IMR-90 (cell line): Measurements from ENCODE around the gene SVIL.

Experiments
- BHLHE40 ChIP-seq: fragments of 150-350 bp; IDR thresholded peaks from 2 replicates; pipeline ENCODE4 v1.6.1; 2016; ENCODE audit warnings: mild to moderate bottlenecking, low read depth, low read length
- CEBPB ChIP-seq: IDR thresholded peaks from 2 replicates; pipeline ENCODE4 v1.6.1; 2012; ENCODE audit warnings: low read depth, low read length, improper control_type of control experiment
- CHD1 ChIP-seq: IDR thresholded peaks from 2 replicates; pipeline ENCODE4 v1.6.1; 2012; ENCODE audit warnings: low read depth, low read length, improper control_type of control experiment
- MAFK ChIP-seq: IDR thresholded peaks from 2 replicates; pipeline ENCODE4 v1.6.1; 2012; ENCODE audit warnings: low read depth, low read length, improper control_type of control experiment
- MAZ ChIP-seq: IDR thresholded peaks from 2 replicates; pipeline ENCODE4 v1.6.1; 2012; ENCODE audit warnings: low read depth, mild to moderate bottlenecking, low read length, improper control_type of control experiment, moderate library complexity, borderline replicate concordance
- NFE2L2 ChIP-seq: fragments of 150-350 bp; IDR thresholded peaks from 2 replicates; pipeline ENCODE4 v1.6.1; 2016; ENCODE audit warnings: low read depth, mild to moderate bottlenecking, low read length
- POLR2A ChIP-seq: IDR thresholded peaks from 2 replicates; pipeline ENCODE4 v1.6.1; 2012; ENCODE audit warnings: mild to moderate bottlenecking, low read depth, low read length
- RAD21 ChIP-seq: IDR thresholded peaks from 2 replicates; pipeline ENCODE4 v1.6.1; 2012; ENCODE audit warnings: low read length, improper control_type of control experiment
- RCOR1 ChIP-seq: IDR thresholded peaks from 2 replicates; pipeline ENCODE4 v1.6.1; 2012; ENCODE audit warnings: mild to moderate bottlenecking, low read length, improper control_type of control experiment; ENCODE audit not compliant: insufficient replicate concordance
- RFX5 ChIP-seq: IDR thresholded peaks from 2 replicates; pipeline ENCODE4 v1.8.0; 2012; ENCODE audit warnings: low read depth, mild to moderate bottlenecking, low read length, moderate library complexity
- USF2 ChIP-seq: fragments of 150-350 bp; IDR thresholded peaks from 2 replicates; pipeline ENCODE4 v1.6.1; 2017; ENCODE audit warnings: mild to moderate bottlenecking, antibody characterized with exemption, low read length, low read depth
- TF ChIP-seq, protein P1 (sequence below): conservative IDR thresholded peaks from 2 replicates; pipeline ENCODE4 v1.5.1; 2012; ENCODE audit warnings: mild to moderate bottlenecking, low read depth, low read length, improper control_type of control experiment
- TF ChIP-seq, protein P2 (sequence below): fragments of 150-350 bp; IDR thresholded peaks from 2 replicates; pipeline ENCODE4 v1.6.1; 2016; ENCODE audit warnings: low read depth, mild to moderate bottlenecking, low read length, moderate library complexity, borderline replicate concordance

DNA sequence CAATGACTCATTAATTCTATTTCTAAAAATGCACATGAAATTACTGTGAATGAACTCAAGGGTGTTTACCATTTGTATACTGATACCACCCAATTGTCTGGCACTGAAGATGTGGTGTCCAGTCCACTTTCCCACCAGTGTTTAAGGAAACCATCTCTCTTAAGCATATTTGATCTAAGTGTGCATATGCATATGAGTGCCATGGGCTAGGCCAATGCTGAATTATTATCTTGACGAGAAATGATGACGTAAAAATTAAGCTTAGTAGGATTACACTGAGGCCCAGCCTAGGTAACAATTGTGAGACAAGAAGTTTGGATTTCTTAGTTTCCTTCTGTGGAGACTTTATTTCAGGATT, 59.7 kb downstream of the SVIL start:
- no peak for TF ChIP-seq POLR2A
- no peak for TF ChIP-seq RAD21
- TF ChIP-seq, protein P1, sequence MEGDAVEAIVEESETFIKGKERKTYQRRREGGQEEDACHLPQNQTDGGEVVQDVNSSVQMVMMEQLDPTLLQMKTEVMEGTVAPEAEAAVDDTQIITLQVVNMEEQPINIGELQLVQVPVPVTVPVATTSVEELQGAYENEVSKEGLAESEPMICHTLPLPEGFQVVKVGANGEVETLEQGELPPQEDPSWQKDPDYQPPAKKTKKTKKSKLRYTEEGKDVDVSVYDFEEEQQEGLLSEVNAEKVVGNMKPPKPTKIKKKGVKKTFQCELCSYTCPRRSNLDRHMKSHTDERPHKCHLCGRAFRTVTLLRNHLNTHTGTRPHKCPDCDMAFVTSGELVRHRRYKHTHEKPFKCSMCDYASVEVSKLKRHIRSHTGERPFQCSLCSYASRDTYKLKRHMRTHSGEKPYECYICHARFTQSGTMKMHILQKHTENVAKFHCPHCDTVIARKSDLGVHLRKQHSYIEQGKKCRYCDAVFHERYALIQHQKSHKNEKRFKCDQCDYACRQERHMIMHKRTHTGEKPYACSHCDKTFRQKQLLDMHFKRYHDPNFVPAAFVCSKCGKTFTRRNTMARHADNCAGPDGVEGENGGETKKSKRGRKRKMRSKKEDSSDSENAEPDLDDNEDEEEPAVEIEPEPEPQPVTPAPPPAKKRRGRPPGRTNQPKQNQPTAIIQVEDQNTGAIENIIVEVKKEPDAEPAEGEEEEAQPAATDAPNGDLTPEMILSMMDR = no peak
- TF ChIP-seq CEBPB = no peak
- TF ChIP-seq MAFK = no peak
- no peak for TF ChIP-seq CHD1
- no peak for TF ChIP-seq RFX5
- no peak for TF ChIP-seq BHLHE40
- TF ChIP-seq NFE2L2 = no peak
- no peak for TF ChIP-seq USF2
- no peak for TF ChIP-seq RCOR1
- TF ChIP-seq MAZ = no peak
- TF ChIP-seq, protein P2, sequence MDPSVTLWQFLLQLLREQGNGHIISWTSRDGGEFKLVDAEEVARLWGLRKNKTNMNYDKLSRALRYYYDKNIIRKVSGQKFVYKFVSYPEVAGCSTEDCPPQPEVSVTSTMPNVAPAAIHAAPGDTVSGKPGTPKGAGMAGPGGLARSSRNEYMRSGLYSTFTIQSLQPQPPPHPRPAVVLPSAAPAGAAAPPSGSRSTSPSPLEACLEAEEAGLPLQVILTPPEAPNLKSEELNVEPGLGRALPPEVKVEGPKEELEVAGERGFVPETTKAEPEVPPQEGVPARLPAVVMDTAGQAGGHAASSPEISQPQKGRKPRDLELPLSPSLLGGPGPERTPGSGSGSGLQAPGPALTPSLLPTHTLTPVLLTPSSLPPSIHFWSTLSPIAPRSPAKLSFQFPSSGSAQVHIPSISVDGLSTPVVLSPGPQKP = no peak
